Sigmoid colon (tissue), 7 donors: ENCODE results near the gene PIANP. TPM values are rescaled to one million over a fixed set of nuclear protein-coding genes. Genes with fewer than 3 reads are reported as not detected.
A peak's percentile ranks its signal among the peaks of the same experiment; 100 is the strongest.
"Not testable (repeated sequence)": the region's sequence is repeated elsewhere in the genome, so short reads cannot be mapped to it uniquely, and the experiment has no call there.

Experiments used
- DNase-seq: peaks from one replicate; pipeline ENCODE4 v3.0.0-alpha.2; 2019
- H3K27ac ChIP-seq, 4 donors: fragments of 200-600 bp; sonication (generic); one replicate each; pipeline ENCODE4 v1.5.1; 2016 to 2019; ENCODE audit warnings: mild to moderate bottlenecking in 1 of 4
- H3K27me3 ChIP-seq, 3 donors: fragments of 200-600 bp; sonication (generic); one replicate each; pipeline ENCODE4 v1.5.1; 2019; ENCODE audit warnings: mild to moderate bottlenecking in 1 of 3
- H3K36me3 ChIP-seq, 4 donors: fragments of 200-600 bp; sonication (generic); one replicate each; pipeline ENCODE4 v1.5.1; 2016 to 2019
- H3K4me1 ChIP-seq, 4 donors: fragments of 200-600 bp; sonication (generic); one replicate each; pipeline ENCODE4 v1.5.1; 2017 to 2019
- H3K4me3 ChIP-seq, 4 donors: fragments of 200-600 bp; sonication (generic); one replicate each; pipeline ENCODE4 v1.5.1; 2017 to 2019; ENCODE audit warnings: mild to moderate bottlenecking in 2 of 4, moderate library complexity in 1 of 4
- H3K9me3 ChIP-seq, 4 donors: fragments of 200-600 bp in 3 of 4; sonication (generic) in 3 of 4; one replicate each; pipeline versions ENCODE4 v1.5.1 to v1.6.1; 2013 to 2019
- EP300 ChIP-seq, 4 donors: sonication (generic); formaldehyde crosslinking; IDR thresholded peaks; one replicate each; pipeline ENCODE4 v1.6.1; 2017; ENCODE audit warnings: antibody characterized with exemption in 4 of 4
- POLR2A ChIP-seq, 2 donors: fragments of 450-650 bp; IDR thresholded peaks; one replicate each; pipeline ENCODE4 v1.6.1; 2016; ENCODE audit warnings: antibody characterized with exemption in 2 of 2, mild to moderate bottlenecking in 2 of 2, moderate library complexity in 2 of 2
- POLR2AphosphoS5 ChIP-seq, 4 donors: sonication (generic); formaldehyde crosslinking; IDR thresholded peaks; one replicate each; pipeline ENCODE4 v1.6.1; 2017; ENCODE audit warnings: antibody characterized with exemption in 4 of 4
- WGBS, 2 donors: extraction: QIAGEN DNeasy Blood & Tissue Kit; methylation state at CpG; one replicate each; pipeline ENCODE4 v1.1.7; 2013; 5-methylcytosine and 5-hydroxymethylcytosine counted together
- intact Hi-C: fragments of 100-400 bp; cut with DNase I; formaldehyde crosslinking; loops from one replicate; pipeline ENCODE4 v1.15.1; 2023
- polyA plus RNA-seq, 3 donors: library from polyadenylated mRNA; stranded (reverse); fragments of 200-250 nt; gene quantifications; one replicate each; pipeline ENCODE4 v1.2.3, GENCODE V29; 2013
- total RNA-seq, 4 donors: library from RNA; depleted of rRNA; stranded (reverse); fragments of >200 nt; gene quantifications; one replicate each; pipeline ENCODE4 v1.1.0, GENCODE V29; 2016
- TF ChIP-seq, protein P1 (sequence below), 4 experiments: fragments of 450-650 bp in 3 of 4; fragments of 200-600 bp in 1 of 4; IDR thresholded peaks; one replicate each; pipeline ENCODE4 v1.5.1; 2016 to 2019; ENCODE audit warnings: antibody characterized with exemption in 4 of 4, mild to moderate bottlenecking in 3 of 4, moderate library complexity in 2 of 4
- donor health status: healthy with polysubstance abuse.
- donor health status: Bipolar disorder and iron deficiency.
- donor health status: healthy.

PIANP gene, protein sequence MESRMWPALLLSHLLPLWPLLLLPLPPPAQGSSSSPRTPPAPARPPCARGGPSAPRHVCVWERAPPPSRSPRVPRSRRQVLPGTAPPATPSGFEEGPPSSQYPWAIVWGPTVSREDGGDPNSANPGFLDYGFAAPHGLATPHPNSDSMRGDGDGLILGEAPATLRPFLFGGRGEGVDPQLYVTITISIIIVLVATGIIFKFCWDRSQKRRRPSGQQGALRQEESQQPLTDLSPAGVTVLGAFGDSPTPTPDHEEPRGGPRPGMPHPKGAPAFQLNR
- under 1 TPM; 0.27 to 0.55 (median 0.43) TPM for total RNA-seq
- 1 to 10 TPM in 2 of 3 donors, under 1 TPM in 1; 0.46 to 2.0 (median 1.2) TPM for polyA plus RNA-seq

GRCh38 chr12:6700646-6701051, at the start of gene PIANP:
Gene PIANP (minus strand): TSS chr12:6700815. CDS start chr12:6698061, 2,754 bp downstream.
- WGBS, 2 donors: 1% methylated on average over 42 to 43 of the region's 43 CpGs
- intact Hi-C loops: no loop called here

DNA sequence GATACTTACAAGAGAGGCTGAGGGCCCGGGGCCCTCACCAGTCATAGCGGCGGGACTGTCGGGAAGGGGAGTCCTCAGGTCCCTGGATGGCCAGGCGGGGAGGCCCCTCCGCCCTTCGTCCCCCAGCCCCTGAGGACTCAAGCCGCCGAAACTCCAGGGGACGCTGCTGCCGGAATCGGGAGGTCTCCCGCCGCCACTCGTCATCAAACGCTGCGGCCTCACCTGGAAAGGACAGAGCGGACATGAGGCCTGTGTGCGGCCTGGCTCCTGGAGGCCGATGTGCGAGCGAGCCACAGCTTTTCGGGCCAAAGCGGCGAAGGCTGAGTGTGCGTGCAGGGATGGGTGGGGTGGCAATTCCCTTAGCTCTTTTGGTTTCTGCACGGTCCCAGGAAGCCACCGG, 48.1 kb upstream of the PIANP start:
- H3K27me3 ChIP-seq: no peaks in the 10 kb centered on the region
- H3K27ac ChIP-seq: no peak overlapping the region
- intact Hi-C loops: no loop called here
- DNase-seq: no peak
- 94 to 96% methylated on average over 28 of the region's 28 CpGs for WGBS, 2 donors
- TF ChIP-seq, protein P1, sequence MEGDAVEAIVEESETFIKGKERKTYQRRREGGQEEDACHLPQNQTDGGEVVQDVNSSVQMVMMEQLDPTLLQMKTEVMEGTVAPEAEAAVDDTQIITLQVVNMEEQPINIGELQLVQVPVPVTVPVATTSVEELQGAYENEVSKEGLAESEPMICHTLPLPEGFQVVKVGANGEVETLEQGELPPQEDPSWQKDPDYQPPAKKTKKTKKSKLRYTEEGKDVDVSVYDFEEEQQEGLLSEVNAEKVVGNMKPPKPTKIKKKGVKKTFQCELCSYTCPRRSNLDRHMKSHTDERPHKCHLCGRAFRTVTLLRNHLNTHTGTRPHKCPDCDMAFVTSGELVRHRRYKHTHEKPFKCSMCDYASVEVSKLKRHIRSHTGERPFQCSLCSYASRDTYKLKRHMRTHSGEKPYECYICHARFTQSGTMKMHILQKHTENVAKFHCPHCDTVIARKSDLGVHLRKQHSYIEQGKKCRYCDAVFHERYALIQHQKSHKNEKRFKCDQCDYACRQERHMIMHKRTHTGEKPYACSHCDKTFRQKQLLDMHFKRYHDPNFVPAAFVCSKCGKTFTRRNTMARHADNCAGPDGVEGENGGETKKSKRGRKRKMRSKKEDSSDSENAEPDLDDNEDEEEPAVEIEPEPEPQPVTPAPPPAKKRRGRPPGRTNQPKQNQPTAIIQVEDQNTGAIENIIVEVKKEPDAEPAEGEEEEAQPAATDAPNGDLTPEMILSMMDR (IDR thresholded peaks at IDR 0.05): no peak
- no peak for TF ChIP-seq POLR2A (IDR thresholded peaks at IDR 0.05)
- TF ChIP-seq POLR2AphosphoS5 (IDR thresholded peaks at IDR 0.05): no peak
- no peak for TF ChIP-seq EP300 (IDR thresholded peaks at IDR 0.05)
- no peak overlapping the region for H3K4me3 ChIP-seq
- peaks cover 30 to 59% (median 47%) of the 10 kb centered on the region in 4 donors for H3K36me3 ChIP-seq
- H3K4me1 ChIP-seq: peaks cover 0 to 19% (median 14%) of the 10 kb centered on the region in 4 donors
- no peaks in the 10 kb centered on the region for H3K9me3 ChIP-seq

More at GRCh38 chr12:6700646-6701051, at the start of gene PIANP:
- Histone ChIP-seq H3K36me3 (no peaks in the 10 kb centered on the region), H3K4me3 (peak within 1 kb of the TSS; percentile 43 to 57 (median 52)), H3K9me3 (no peaks in the 10 kb centered on the region), H3K4me1 (peaks cover 0 to 18% (median 15%) of the 10 kb centered on the region in 4 donors), H3K27ac (no peak within 1 kb of the TSS), H3K27me3 (peaks cover 23 to 91% (median 68%) of the 10 kb centered on the region in 3 donors)
- TF ChIP-seq POLR2AphosphoS5 (IDR thresholded peaks at IDR 0.05) (no peak), EP300 (IDR thresholded peaks at IDR 0.05) (no peak), POLR2A (IDR thresholded peaks at IDR 0.05) (no peak)
- TF ChIP-seq, protein P1 (IDR thresholded peaks at IDR 0.05): no peak
- peak; percentile 72 for DNase-seq

DNA sequence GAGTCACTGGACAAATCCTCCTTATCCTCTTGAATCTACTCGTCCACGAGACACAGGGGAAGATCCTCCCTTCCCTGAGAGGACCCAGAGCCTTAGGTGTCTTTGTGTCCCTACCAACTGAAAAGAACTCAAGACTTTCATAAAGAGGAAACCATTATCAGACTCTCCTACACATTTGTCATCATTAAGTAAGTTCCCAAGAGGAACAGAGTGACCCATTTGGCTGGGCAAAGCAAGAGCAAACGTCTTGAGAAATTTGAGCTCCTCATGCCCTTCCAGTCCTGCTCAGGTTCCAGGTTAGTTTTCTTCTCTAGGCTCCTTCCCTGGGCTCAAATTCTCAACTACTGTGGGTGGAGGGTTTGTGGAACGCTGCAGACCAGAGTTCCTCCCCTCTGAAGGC, 46.6 kb upstream of the PIANP start:
- Histone ChIP-seq H3K4me3 (no peak overlapping the region), H3K36me3 (peaks cover 30 to 59% (median 47%) of the 10 kb centered on the region in 4 donors), H3K27ac (no peak overlapping the region), H3K4me1 (peaks cover 0 to 16% (median 10%) of the 10 kb centered on the region in 4 donors), H3K9me3 (no peaks in the 10 kb centered on the region), H3K27me3 (no peaks in the 10 kb centered on the region)
- TF ChIP-seq POLR2AphosphoS5 (IDR thresholded peaks at IDR 0.05) (no peak), EP300 (IDR thresholded peaks at IDR 0.05) (no peak), POLR2A (IDR thresholded peaks at IDR 0.05) (no peak)
- TF ChIP-seq, protein P1 (IDR thresholded peaks at IDR 0.05): no peak
- DNase-seq: no peak
- 79 to 86% methylated on average over 4 of the region's 4 CpGs for WGBS, 2 donors
- intact Hi-C loops: no loop called here

DNA sequence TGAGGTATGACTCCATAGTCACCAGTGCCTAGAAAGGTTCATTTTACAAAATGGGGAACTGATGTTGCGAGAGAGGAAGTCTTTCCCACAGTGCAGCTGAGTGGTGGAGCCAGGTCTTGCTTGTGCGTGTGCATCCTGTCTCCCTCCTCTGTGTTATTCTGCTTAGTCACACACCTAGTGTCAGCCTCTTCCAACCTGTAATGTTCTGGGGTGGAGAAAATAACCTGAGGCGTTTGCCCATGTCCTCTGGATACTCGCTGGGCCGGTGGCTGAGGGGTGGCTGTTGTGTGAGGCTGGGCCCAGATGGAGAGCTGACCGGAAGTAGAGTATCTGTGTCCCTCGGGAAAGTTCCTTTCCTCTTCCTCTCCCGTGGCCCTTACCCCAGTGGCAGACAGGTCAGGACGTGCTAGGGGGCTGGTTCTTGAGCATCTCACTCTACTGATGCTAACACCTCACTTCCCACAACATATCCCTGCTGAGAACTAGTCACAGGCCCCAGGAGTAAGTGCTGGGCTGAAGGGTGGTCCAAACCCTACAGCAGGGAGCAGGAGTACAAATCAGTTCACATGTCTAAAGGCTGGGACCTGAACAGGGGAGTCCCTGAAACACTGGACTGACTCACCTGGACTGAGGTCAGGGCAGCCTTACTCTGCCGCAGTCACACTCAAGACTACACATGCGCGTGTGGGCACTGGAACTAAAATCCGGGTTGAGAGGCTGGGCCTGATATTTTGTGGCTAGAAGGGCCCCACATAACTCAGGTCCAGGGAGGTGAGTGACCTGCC, 45.3 kb upstream of the PIANP start:
- Histone ChIP-seq H3K27ac (peak overlapping the region in 1 of 4 donors; percentile 45), H3K27me3 (no peaks in the 10 kb centered on the region), H3K36me3 (peaks cover 30 to 49% (median 38%) of the 10 kb centered on the region in 4 donors), H3K4me3 (no peak overlapping the region), H3K9me3 (no peaks in the 10 kb centered on the region), H3K4me1 (peaks cover 0 to 3% (median 0%) of the 10 kb centered on the region in 4 donors)
- DNase-seq: no peak
- TF ChIP-seq POLR2A (IDR thresholded peaks at IDR 0.05): no peak
- TF ChIP-seq EP300 (IDR thresholded peaks at IDR 0.05): no peak
- TF ChIP-seq POLR2AphosphoS5 (IDR thresholded peaks at IDR 0.05): no peak
- TF ChIP-seq, protein P1 (IDR thresholded peaks at IDR 0.05): no peak
- 60 to 78% methylated on average over 13 of the region's 13 CpGs for WGBS, 2 donors
- intact Hi-C loops: no loop called here

- DNase-seq: not testable (repeated sequence)
Measured at GRCh38 chr12:6743300-6743699, 42.7 kb upstream of the PIANP start.

More at GRCh38 chr12:6743300-6743699, 42.7 kb upstream of the PIANP start:
- H3K4me1 ChIP-seq, H3K4me3 ChIP-seq, intact Hi-C loops, H3K27me3 ChIP-seq, H3K9me3 ChIP-seq, H3K27ac ChIP-seq: not testable (repeated sequence)
- H3K36me3 ChIP-seq: peaks cover 6 to 23% (median 12%) of the 10 kb centered on the region in 4 donors
- 37 to 63% methylated on average over 7 of the region's 7 CpGs for WGBS, 2 donors
